ENCODE results near the gene TCF4.
"Not testable (repeated sequence)": the region's sequence is repeated elsewhere in the genome, so short reads cannot be mapped to it uniquely, and the experiment has no call there.

Gene TCF4

DNA sequence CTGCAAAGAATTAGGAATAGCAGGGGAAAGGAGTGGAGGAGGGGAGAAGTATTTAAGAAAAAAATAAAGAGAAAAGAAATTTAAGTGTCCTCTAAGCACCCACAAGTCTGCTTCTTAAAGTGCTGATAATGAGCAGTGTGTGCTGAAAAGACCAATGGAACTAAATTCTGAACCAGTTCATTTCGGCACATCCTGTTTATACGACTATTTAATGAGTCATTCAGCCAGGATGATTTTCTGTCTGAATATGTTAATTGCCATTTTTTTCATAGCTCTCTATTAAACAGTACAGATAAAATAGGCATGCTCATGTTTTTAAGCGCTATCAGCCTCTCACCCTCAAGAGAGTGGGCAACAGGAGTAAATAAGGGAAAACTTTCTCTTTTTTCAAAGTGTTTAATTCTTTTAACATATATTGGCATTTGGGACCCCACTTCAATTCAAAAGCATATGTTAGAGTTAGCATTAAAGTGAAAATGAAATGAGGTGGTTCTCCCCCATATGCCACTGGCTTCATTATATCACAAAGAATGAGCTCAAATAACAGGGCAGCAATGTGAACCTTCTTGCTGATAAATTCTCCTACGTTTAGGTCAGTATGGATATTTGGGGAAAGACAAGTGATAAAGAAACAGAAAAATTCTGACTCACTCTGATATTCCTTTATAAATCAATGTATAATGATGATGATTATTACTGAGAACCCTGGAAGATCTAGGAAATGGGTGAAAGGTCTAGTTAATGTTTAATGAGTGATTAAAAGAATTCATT, 87.5 kb downstream of the TCF4 start:
- DNase-seq, result no peak

DNA sequence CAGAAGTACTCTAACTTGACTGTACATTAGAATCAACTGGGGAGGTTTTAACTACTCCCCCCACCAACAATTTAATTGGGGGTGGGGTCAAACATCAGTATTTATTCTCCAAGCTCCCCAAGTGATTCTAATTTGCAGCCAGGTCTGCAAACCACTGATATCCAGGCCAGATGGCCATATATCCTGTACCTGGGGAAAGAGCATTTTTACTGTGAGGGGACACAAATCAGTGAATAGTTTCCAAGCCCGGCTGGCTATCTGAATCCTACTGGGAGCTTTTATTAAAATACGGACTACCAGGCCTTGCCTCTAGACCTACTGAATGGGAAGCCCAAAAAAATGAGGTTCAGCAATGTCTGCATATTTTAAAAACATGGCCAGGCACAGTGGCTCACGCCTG, 88.5 kb downstream of the TCF4 start:
- no peak for DNase-seq

DNA sequence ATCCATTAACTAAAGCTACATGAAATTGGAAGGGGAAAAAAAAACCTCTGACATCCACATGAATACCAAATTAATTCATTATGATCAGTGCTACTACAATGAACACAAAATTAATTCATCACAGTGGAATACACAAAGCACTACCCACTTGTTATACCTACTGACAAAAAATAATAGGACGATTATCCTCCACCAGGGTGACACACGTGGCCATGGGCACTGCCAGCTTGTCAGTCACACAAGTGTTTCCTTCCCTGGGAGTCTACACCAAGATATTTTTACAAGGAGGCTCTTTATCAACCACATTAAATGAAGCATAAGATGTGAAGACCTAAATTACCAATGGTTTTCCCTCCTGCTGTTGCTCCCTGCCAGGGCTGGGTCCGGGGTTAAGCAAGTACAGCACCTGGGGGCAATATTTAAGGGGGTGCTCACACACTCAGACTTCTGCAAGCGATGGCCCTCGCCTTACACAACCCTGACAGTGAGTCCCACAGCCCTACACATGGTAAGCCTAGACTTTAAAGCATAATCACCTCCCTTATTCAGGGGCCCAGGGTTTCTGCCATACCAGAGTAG, 90.1 kb downstream of the TCF4 start:
- no peak for DNase-seq

DNA sequence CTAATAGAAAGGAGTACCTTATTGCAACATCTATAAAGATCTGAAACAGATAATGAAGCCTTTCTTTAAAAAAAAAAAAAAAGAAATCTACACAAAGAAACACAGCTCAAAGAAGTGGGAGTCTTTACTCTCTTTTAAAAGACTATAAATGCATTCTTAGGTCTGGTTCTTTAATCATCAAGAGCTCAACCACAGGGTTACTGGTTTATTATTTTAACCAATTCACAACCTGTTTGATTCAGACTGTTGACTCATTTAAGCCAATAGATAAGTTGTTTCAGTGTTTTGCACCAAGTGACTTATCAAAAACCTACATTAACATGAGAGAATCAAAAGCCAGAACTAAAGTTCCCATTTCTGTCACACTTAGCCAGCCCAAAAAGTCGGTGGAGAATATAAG, 93.1 kb downstream of the TCF4 start:
- no peak for DNase-seq

DNA sequence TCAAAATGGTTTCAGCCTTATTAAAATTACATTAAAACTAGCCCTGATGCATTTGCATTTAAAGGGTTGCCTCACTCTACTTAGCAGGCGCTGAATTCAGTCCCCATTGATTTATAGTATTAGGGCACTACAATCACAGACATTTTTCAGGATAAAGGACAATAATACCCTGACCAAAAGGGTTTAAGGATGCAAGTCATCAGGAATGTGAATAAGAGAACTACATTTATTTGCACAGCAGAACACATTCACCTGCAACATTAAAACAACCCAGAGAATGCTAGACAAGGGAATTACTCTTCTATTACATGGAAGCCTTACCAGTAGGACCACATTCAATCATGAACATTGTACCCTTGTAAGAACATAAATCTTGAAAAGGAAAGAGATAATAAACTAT, 93.6 kb downstream of the TCF4 start:
- DNase-seq, result no peak

DNA sequence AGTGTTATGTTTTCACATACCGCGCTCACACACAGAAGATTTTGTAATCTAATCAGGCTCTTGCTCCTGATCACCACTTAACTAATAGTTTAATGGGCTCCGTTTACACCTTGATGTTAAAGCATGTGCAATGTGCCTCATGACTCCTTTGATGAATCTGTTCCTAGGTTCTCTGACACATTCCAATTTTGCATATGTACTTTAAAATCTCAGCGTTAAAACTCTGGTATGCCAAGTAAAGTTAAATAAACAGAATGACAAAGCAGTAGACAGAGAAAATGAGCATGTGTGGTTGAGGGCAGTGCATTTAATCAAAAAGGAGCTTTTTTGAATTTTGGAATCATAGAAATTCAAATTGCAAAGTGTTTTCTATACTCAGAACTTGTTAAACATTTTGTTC, 96.4 kb downstream of the TCF4 start:
- no peak for DNase-seq

DNA sequence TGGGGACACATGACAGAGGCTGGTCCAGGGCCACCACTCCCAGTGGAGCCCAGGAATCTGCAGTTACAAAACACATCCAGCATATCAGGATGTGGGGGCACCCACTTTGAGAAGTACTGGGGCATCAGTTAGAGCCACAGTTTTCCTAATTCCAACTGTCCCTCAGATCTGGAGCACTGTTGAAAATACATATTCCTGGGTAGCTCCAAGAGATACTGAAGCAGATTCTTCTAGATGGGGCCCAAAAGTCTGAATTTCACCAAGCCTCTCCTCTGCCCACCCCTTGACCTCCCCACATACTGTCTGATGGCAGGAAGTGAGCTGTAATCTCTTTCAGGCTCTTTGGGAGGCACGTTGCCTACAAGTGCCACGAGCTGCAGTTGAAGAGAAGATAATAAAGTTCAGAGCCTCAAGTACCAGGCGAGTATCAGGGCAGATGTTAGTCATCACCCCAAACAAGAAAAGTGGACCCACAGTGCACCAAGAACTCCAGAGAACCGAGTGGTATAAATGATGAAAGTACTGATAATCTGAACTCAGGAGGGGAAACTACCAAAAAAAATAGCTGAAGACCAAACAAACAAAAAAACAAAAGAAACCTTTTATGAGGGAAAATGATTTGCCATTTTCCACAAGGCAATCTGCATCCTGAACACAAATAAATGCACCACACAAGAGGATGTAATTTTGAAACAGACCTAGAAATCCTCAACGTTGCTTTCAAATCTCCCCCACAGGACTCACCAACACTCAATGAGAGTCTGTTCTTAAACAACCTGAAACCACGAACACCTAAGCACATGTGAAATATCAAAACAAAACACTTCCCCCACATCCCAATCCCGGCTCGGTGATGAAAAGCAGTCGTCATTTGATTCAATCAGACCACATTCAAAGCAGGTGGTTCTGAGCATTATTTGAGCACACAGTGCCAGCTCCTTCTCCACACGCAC, 98.7 kb downstream of the TCF4 start:
- no peak for DNase-seq

DNA sequence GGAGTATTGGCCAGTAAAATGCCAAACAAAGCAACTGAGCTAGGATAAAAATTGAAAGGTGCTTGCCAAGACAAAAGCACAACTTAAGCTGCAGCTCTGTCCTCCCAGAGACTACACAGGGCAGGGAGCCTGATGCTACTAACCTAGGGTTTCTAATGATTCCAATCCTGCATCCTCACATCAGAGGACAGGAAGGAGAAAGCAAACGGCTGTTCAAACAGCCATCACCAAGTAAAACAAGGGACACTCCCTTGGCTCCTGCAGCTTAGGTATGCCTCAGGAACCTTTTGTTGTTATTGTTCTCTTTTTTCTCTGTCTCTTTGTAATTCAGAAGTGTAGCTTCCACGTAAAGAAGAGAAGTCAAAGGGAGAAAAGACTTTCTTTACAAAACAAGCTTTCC, 99.5 kb downstream of the TCF4 start:
- DNase-seq, result no peak

DNA sequence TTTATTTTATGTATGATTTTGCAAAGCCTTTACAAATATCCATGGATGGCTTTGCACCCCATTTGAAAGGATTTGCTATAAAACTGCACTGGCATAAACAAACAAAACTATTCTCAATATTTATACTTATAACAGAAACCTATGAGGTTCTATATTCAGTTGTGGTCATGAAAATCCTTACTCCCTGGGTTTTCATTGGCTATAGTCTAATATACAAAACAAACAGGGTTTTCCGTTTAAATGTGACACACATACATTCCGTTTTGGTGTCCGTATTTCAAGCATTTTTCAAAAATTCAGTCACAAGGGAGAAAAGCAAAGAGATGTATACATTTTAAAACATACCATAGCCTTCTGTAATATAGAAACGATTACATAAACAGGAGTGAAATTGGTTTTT, 100.0 kb downstream of the TCF4 start:
- DNase-seq, result no peak

DNA sequence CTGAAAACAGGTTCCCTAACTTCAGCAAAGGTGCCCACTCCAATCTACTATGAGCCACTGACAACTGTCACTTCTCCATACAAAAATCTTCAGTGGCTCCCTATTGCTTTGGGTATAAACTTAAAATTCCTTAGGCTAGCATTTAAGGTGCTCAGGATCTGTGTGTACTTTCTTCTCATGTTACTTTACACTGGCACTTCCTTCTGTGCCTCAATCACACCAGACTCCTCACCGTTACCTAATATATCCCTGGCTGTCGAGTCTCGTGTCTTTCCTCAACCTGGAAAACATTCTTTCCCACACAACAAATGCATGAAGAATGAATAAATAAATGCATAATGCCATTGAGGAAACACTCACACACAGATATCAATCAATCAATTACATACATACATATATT, 101.1 kb downstream of the TCF4 start:
- no peak for DNase-seq

DNA sequence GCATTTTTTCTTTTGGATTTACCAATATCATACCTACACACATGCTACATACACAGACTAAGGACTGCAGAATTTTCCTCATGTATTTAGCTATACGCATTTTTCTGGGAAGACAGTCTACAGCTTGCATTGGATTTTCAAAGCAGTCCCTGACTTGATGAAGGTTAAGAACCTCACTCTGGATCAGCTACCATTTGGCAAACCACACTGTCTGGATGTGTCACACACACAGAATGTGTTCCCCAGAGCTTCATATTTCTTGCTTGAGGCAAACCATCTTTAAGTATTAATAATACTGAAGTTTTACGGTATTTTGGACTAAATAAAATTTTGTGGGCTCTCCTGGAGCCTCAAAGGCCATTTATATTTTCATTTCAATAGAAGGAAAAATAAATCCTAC, 102.3 kb downstream of the TCF4 start:
- DNase-seq, result no peak

DNA sequence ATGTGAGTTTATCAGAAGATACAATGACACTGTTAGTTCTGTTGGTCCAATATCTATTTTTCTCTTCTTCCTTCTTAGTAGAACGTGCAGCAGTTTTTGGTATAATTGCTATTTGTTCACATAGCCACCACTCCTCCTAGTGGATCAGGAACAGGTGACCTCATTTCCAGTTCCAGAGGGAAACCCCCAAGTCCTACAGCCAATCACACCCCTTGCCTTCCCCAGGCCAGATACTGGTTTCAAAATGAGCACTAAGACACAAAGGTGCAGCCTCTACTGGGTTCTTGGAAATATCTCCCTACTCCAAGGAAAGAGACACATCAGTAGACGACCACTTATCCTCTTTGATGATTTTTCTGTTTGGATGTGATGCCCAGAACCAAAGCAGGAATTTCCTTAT, 103.2 kb downstream of the TCF4 start:
- no peak for DNase-seq

DNA sequence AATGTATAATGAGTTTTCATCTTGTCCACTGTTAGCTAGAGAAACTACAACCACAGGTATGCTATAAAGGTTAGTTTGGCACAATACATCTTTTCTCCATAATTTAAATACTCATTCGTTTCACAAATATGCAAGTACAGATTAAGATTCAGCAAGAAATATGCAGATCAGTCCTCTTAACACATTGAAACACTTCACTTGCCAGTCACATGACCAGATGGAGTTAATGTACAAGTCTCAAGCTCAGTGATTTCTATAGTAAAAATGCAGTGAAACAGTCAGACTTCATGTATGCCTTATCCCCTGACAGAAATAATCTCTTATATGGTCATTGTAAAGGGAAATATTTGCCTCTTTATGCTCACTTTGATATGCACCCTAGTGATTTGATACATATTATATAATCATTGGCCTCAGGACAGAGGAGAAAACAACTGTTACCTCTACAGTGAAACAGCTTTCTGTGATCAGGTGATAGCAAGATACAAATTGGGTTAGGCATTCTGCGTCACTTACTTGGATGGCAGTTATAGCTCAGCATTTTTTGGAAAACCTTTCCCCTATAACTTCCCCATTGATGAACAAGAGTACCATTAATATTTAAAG, 104.6 kb downstream of the TCF4 start:
- no peak for DNase-seq

DNA sequence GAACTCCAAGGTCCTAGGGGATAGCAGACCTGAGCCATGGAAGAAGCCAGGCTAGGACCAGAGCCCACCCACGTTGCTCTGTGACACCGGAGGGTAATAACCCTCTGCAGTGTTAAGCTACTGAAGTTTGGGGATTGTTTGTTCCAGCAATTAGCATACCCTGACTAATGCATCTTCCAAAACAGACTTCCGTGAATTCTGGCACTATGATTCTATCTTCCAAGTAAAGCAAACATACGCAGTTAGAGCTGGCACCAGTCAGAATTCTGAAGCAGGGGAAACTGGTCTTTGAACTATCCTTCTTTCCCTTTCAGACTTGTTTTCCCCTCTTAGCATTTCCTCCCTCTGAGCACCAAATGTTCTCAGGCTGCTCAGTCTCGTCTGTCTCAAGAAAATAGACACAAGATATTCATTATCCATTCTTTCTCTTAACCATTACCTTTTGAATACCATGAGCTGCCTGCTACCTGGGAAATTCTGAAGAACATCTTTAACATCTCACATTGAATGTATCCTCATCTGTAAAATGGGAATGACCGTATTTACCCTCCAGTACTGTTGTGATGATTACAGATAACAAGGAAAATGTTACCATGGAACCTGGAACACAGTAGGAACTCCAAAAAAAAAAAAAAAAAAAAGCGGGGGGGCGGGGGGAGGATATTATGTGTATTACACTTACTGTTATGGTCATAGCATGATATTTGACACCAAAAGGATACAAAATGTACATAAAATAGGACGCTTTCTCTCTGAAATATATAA, 108.2 kb downstream of the TCF4 start:
- DNase-seq, result no peak

DNA sequence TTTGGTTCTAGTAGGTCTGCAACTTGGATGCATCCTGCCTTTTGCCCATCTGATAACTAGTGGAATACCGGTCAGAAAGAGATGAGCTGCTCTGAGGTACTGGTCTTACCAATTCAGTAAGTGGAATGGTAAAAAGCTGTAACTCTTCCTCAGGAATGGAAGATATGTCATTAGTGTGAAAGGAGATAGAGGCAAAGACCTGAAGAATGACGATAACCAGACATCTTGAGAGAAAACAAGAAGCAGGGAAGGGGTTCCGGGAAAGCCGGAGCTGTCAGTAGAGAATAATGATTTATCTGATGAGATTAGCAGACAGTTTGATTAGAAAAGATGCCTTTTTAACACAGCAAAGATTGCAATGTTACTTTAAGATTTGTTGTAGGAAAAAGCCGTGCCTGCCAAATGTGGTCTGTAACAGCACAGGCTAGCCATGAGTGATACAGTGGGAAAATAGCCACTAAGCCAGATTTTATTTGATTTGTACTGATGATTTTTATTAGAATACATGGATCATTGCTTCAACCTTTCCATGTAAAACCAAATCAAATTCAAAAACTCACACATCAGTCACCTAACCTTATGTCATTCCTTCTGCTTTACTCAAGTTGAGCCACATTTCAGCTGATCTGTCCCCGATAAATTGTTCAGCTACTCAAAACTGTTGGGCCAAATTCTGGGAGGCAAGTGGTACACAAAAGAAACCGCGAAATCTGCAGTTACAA, 110.0 kb downstream of the TCF4 start:
- no peak for DNase-seq

DNA sequence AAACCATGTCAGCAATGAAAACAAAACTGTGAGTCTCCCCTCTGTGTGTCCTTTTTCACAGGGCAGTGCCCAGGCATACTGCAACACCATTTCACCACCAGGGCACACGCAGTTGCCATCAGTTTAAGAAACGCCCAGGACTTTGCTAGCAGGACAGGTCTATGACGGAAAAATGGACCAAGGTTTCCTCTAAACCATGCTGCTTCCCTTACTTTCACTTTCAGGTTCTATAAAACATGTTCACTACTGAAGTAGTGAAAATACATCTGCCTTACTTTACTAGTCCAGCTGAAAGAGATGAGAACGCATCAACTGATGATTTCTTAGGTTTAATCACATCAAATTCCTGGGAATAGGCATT, 110.5 kb downstream of the TCF4 start:
- no peak for DNase-seq

DNA sequence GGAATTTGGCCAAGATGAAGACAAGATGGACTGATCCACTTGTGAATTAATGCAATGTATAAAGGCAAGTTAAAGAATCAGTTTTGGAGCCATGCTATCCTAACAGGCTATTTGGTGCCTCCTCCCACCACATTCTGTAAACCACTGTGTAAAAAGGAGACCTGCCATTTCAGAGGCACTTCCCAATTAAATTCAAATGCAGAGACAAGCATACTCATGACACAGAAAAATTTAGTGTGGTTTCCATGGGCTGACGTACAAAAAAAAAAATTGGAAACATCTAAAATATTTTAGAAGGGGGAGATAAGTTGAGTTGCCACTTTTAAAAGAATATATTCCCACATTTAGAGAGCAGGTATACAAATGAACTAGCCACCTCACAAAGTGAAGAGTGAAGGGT, 112.1 kb downstream of the TCF4 start:
- no peak for DNase-seq

DNA sequence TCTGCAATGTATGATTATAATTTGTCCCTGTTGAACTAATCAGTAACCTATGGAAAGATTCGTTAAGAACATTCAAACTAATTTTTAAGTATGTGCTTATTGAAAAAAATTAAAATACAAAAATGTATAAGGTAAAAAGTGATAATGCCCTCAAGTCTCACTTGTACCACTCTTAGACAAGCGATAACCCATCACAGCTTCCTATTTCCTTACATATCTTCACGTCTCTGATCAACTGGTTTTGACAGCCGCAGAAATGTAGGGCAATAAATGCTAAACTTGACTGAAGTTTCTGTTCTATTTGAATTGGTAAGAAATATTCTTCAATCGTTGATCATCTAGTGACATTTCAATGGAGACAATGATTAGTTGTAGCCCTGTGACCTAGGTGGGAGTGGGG, 112.5 kb downstream of the TCF4 start:
- DNase-seq, result no peak

DNA sequence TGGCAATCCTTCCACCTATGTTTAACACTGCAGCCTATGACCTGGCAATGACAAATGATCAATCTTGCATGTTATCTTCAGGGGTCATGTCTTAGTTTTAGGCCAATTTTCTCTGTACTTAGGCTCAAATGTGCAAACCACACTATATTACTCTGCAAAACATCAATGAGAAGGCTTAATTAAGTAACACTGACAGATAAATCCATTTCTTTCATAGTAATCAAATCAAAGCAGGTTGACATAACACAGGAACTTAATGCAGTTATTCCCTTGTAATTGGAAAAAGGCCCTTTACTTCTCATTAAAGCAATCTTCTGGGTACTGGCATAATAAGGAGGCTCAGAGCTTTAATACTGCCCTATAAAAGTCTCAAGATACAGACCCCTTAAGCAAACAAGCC, 114.4 kb downstream of the TCF4 start:
- DNase-seq, result no peak

DNA sequence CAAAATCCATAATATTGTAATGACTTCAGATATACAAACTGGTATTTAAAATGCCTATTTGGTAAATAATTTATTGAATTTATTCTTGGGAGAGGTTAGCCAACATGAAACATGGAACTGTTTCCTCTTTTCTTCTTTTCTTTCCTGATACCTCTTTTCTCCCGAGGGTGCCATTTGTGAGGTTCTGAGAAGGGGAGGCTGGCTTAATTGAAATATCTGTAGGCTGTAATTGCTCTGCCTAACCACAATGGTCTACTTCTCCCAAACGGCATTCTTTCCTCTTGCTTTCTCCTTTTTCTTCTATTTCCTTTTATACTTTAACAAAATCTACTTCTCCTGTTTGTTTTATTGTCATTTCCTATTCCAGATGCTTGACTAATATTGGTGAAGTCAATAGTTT, 114.9 kb downstream of the TCF4 start:
- DNase-seq, result no peak

DNA sequence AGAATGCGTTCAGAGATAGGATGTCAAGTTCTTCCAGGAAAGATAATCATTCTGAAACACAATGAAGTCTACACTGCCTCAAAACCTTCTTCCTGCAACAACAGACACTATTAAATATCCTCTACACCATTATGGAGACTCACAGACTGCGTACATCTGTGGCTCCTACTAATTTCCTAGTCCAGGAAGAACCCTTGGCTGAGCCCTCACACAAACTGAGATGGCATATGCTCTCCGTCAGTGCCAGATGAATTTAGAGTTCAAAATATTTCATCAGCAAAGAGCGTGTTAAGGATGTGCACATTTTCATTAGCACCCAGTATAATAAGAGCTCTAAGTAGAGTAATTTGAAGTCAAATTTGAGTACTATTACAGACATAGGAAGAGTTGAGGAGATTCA, 117.2 kb downstream of the TCF4 start:
- no peak for DNase-seq

DNA sequence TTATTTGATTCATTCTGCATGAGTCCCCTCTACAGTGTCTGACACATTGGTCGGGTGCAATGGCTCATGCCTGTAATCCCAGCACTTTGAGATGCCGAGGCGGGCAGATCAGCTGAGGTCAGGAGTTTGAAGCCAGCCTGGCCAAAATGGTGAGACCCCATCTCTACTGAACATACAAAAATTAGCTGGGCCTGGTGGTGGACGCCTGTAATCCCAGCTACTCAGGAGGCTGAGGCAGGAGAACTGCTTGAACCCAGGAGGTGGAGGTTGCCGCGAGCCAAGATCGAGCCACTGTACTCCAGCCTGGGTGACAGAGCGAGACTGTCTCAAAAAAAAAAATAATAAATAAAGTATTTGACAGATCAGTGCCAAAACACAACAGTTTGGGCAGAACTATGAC, 118.9 kb downstream of the TCF4 start:
- not testable (repeated sequence) for DNase-seq
